Stimulated activated CD8-positive, alpha-beta memory T cell treated with anti-CD3 and anti-CD28 coated beads, Interleukin-12 subunit alpha, Interleukin-12 subunit beta, amount 100 ng/mL, for 24 hours (primary cell): Measurements from ENCODE around the gene NHERF2.

Source experiments
- DNase-seq: peaks from one replicate; pipeline ENCODE4 v3.0.0-alpha.2; 2020; ENCODE audit errors: extremely low read depth

Gene NHERF2

GRCh38 chr16:1991135-1991551, 35.6 kb upstream of the NHERF2 start:
- no peak for DNase-seq

- DNase-seq: no peak
These were observed 35.1 kb upstream of the NHERF2 start for GRCh38 chr16:1991588-1991947.

GRCh38 chr16:1991948-1992703, 34.6 kb upstream of the NHERF2 start:
- DNase-seq: peak; percentile 90

- no peak for DNase-seq
These were observed 33.9 kb upstream of the NHERF2 start for GRCh38 chr16:1992704-1993317.

- no peak for DNase-seq
These were observed 33.0 kb upstream of the NHERF2 start for GRCh38 chr16:1993731-1994131.

- DNase-seq: no peak
These were observed 29.0 kb upstream of the NHERF2 start for GRCh38 chr16:1997494-1998359.

- DNase-seq: no peak
These were observed 28.3 kb upstream of the NHERF2 start for GRCh38 chr16:1998360-1998835.

- DNase-seq: no peak
These were observed 27.6 kb upstream of the NHERF2 start for GRCh38 chr16:1998852-1999801.

GRCh38 chr16:1999866-2000514, 26.7 kb upstream of the NHERF2 start:
- no peak for DNase-seq

GRCh38 chr16:2001035-2001434, 25.7 kb upstream of the NHERF2 start:
- no peak for DNase-seq

- no peak for DNase-seq
These were observed 25.0 kb upstream of the NHERF2 start for GRCh38 chr16:2001456-2002355.

GRCh38 chr16:2002406-2003230, 24.1 kb upstream of the NHERF2 start:
- DNase-seq: no peak

- no peak for DNase-seq
These were observed 23.4 kb upstream of the NHERF2 start for GRCh38 chr16:2003231-2003826.

- DNase-seq: peak; percentile 66
These were observed 22.7 kb upstream of the NHERF2 start for GRCh38 chr16:2003827-2004641.

GRCh38 chr16:2004795-2005517, 21.7 kb upstream of the NHERF2 start:
- DNase-seq: no peak

- no peak for DNase-seq
These were observed 21.1 kb upstream of the NHERF2 start for GRCh38 chr16:2005646-2006045.

- DNase-seq: no peak
These were observed 20.4 kb upstream of the NHERF2 start for GRCh38 chr16:2006317-2006716.
